ENCODE data around the gene UBR7.

The UBR7 gene

DNA sequence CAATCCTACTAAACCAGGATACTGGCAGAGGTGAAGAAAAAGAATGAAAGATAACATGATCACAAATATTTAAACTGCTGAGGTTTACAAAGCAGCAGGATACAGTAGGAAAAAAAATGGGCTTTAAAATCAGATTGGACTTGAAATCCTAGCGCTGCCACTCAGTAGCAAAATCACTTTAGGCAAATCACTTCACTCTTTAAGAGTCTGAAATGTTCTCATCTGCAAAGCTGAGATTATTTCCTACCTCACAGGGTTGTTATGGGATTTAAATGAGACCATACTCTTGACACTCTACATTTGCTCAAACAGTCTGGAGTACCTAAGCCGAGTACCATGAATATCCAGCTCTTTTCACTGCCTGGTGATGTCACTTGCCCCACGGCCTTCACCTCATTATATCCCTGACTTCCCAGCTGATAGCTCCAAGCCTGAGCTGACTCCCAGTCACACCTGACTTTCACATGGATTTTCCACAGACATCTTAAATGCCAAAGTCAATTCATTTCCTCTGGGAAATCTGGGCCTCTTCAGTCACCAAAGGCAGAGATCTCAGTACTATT, 60.2 kb downstream of the UBR7 start:
- TF ChIP-seq, protein P1, sequence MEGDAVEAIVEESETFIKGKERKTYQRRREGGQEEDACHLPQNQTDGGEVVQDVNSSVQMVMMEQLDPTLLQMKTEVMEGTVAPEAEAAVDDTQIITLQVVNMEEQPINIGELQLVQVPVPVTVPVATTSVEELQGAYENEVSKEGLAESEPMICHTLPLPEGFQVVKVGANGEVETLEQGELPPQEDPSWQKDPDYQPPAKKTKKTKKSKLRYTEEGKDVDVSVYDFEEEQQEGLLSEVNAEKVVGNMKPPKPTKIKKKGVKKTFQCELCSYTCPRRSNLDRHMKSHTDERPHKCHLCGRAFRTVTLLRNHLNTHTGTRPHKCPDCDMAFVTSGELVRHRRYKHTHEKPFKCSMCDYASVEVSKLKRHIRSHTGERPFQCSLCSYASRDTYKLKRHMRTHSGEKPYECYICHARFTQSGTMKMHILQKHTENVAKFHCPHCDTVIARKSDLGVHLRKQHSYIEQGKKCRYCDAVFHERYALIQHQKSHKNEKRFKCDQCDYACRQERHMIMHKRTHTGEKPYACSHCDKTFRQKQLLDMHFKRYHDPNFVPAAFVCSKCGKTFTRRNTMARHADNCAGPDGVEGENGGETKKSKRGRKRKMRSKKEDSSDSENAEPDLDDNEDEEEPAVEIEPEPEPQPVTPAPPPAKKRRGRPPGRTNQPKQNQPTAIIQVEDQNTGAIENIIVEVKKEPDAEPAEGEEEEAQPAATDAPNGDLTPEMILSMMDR (IDR thresholded peaks at IDR 0.05) = no peak

- TF ChIP-seq, protein P1 (IDR thresholded peaks at IDR 0.05) = no peak
These were observed 61.4 kb downstream of the UBR7 start for GRCh38 chr14:93268406-93268805.

DNA sequence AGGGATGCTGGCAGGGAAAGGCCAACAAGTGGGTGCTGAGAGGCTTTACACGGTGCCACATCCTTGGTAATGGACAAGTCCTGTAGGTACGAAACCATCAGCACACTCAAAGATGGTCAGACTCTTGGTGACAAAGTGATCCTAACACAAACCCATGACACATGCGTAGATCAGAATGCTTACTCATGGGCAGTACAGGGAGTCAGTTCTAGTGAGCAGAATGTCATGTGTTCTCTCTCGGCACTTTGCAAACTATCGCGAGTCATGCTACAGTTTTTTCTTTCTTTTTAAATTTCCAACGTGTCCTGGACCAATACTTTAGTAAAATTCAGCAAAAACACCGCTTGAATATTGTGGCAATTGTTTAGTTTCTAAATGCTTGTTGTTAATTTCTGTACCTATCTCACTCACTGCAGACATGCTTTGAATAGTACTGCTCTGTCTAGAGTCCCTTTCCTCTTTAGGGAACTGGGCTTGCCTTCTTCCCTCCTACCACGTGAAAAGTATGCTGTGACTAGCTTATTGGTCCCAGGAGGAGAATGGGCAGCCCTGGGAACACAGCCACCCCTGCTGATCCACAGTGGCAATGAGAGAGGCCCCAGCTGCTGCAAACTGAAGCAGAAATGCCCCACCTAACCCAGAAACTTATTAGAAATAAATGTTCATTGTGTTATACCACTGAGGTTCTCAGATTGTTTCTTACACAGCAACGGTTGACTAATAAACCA, 62.4 kb downstream of the UBR7 start:
- TF ChIP-seq, protein P1 (IDR thresholded peaks at IDR 0.05) = no peak

DNA sequence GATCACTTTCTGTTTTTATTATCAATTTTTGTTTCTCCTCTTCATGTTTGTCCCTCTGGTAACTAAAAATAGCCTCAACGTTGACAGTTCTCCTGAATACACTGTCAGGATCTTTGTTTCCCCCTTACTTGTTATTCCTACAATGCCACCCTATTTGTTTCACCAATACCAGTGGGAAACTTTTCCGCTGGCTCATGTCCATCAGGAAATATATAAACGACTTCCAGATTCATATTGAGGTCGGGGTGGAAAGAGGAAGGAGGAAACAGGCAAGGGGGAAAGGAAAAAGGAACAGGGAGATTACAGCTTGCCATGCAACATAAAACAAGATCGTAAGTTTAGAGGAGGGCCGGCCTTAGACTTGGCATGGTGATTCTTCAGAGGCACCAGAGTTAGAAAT, 64.1 kb downstream of the UBR7 start:
- TF ChIP-seq, protein P1 (IDR thresholded peaks at IDR 0.05) = no peak

- TF ChIP-seq, protein P1 (IDR thresholded peaks at IDR 0.05) = no peak
These were observed 67.2 kb downstream of the UBR7 start for GRCh38 chr14:93274055-93274806.

- TF ChIP-seq, protein P1 (IDR thresholded peaks at IDR 0.05) = no peak
These were observed 69.1 kb downstream of the UBR7 start for GRCh38 chr14:93276031-93276716.

All from LNCAP (cell line).